GM18508 (cell line): ENCODE data around the gene SRP9.

ENCODE experiments used
- ATAC-seq: cut with Tn5 transposase; IDR thresholded peaks from one replicate; pipeline ENCODE4 v1.9.1; 2021; ENCODE audit warnings: moderate number of reproducible peaks; ENCODE audit not compliant: insufficient read depth, unreplicated experiment

SRP9 gene

DNA sequence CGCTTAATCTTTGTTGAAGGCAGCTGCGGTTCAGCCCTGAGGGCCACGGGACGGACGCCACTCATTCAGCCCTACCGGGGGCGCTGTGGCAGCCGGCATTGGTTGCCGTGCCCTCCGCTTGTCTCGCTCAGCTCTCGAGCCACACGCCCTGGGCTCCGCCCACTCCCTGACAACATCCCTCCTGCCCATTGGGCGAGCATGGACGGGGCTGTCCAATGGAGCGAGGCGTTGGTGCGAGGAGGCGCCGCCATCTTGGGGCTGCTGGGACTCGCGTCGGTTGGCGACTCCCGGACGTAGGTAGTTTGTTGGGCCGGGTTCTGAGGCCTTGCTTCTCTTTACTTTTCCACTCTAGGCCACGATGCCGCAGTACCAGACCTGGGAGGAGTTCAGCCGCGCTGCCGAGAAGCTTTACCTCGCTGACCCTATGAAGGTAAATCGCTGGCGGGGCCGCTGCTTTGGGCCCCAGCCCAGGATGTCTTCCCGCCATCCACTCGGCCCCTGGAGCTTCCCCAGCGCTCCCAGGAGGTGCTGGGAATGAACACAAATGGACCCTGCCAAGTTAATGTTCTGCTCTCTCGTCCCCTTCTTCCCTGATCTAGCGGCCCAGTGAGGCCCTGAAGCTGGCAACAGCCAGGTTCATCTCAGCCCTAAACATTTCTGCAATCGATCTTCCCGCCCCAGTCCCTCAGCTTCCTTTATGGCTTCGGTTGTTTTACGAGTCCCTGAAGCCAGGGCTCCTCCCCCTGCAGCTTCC, at the start of gene SRP9:
Gene SRP9 (plus strand): TSS at position 244 of the 754 bp plus-strand sequence. CDS start 115 bp downstream, at position 359.
- peak; percentile 94 for ATAC-seq

DNA sequence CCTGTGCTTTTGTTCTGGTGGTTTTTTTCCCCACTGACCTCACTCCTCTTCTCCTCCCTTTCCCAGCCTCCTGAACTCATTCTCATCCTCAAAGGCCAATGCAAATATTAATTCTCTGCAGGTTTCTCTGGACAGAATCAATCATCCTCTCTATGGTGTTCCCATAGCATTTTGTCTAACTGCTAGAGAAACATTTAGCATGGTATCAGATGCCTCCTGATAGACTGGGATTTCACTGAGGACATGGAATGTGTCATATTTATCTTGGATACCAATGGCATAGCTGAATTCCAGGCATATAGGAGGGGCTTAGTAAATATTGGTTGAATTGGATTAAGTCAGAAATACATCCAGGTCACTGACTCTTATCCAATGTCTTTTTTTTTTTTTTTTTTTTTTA, 46.1 kb upstream of the SRP9 start:
- ATAC-seq = no peak

DNA sequence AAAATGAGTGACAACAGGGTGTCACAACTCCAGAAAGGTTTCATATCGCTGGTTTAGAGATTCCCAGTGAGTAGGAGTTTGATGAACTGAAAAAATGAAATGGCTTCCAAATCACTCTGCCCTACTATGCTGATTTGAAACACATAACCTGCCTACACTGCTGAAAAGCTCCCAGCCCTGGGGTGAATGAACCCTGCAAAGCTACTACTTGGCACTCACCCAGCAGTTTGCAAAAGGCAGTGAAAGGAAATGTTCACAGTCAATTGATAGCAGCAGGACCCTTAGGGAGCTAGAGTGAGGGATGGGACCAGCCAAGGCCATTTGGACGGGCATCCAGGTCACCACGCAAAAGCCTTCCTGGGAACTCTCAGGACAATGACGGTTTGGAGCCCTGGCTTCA, 44.4 kb upstream of the SRP9 start:
- no peak for ATAC-seq

DNA sequence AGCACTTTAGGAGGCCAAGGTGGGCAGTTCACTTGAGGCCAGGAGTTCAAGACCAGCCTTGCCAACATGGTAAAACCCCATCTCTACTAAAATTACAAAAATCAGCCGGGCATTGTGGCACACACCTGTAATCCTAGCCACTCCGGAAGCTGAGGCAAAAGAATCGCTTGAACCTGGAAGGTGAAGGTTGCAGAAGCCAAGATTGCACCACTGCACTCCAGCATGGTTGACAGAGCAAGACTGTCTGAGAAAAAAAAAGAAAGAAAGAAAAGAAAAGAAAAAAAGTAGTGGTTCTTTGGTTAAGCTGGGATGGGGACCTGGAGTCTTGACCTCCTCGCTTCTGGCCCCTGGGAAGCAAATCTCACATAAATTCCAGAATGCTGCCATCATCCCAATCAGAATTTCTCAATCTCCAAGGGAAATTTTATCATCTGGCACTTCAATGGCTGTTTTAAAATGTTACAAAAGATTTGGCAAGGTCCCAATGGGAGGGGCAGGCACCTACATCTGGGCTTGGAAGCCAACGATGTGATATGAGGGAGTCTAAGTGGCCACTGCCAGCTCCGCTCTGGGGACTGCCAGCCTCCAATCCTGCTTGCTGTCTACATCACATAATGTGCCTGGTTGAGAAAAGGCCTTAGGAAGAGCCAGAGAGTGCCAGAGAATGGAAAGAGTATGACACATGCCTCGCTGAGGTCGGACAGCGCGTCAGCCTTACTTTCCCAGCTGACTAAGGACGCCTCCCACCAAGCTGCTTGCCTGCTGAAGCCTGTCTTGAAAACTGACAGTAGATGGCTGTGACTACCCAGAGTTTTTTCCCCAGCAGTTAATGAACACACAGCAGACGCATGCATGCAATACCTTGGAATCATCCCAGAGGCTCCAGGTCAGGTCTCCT, 42.1 kb upstream of the SRP9 start:
- ATAC-seq = no peak

DNA sequence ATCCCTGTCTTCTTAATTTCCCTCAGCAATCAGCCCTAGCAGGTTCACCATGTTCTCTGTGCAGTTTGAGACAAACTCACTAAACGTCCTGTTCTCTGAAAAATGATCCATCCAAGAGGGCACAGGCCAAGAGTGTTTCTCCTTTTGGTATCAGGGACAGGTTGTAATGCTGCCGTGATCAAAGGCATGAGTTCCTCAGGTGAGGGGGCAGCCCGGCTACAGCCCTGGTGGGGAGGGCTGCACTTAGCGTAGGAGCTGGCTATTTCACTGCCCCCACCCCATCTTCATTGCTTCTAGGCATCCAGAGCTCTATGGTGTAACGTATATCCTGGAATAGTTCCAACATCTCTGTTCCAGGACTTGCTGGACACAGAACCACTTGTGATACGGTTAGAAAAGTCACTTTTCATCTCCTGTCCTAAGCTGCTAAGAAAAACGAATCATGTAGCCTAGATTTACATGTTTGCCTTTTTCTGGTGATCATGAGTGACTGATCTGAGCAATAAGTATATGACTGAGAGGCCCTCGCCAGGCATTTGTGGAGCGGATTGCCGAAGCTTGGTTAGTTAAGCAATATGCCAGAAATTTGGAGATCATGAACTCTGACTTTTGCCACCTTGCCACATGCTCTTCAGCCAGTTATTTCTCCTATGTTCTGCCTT, 41.1 kb upstream of the SRP9 start:
- ATAC-seq = no peak

DNA sequence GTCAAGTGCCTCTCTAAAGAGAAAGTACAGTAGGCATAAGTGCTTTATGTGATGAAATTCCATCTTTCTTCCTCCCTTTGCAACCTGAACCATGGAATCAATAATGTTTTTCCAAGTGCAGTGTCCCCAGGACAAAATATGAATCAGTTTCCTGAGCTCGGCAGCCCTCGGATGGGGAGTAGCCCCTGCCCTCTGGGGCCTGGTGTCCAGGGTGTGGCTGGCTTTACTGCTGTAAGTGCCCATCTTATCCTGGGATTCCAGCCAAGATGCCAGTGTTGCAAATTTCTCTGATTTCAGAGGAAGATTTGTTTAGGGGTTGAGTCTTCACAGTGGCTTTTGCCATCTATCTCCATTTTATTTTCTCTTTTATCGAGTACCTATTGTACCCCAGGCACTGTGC, 40.5 kb upstream of the SRP9 start:
- ATAC-seq = no peak

- no peak for ATAC-seq
Measured at GRCh38 chr1:225737866-225738265, 39.8 kb upstream of the SRP9 start.

GRCh38 chr1:225738763-225739162, 38.9 kb upstream of the SRP9 start:
- no peak for ATAC-seq

DNA sequence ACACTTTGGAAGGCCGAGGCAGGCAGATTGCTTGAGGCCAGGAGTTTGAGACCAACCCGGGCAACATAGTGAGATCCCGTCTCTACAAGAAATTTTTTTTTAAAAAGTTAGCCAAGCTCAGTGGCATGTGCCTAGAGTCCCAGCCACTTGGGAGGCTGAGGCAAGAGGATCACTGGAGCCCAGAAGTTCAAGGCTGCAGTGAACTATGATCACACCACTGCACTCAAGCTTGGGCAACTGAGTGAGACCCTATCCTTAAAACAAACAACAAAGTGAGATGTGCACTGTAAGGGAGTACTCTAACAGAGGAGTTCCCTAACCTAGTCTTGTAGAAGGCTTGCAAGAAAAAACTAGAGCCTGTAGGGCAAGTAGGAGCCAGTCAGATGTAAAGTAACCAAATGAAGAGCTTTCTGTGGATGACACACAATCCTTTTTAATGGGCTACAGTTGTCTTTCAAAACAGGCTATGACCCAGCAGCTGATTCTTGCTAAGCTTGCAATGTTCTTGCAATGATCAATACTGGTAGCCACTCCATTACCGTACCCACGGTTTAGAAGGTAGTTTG, 38.0 kb upstream of the SRP9 start:
- ATAC-seq = no peak

- ATAC-seq = no peak
Measured at GRCh38 chr1:225744745-225745144, 32.9 kb upstream of the SRP9 start.

DNA sequence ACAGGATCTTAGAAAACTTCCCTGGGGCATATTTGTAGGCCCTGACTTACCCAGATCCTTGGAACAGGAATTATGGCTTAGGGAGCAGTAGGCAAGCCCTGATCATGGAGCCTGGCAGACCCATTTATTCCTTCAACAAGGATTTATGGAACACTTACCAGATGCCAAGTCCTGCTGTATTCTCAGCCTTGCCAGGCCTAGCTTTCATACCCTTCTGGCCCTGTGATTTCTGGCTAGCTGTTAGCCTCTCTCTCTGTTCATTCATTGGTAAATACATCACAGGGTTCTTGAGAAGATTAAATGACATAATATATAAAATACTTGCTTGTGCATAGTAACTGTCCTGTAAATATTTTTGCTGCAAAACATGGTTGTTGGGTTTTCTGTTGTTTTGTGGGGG, 32.4 kb upstream of the SRP9 start:
- no peak for ATAC-seq

DNA sequence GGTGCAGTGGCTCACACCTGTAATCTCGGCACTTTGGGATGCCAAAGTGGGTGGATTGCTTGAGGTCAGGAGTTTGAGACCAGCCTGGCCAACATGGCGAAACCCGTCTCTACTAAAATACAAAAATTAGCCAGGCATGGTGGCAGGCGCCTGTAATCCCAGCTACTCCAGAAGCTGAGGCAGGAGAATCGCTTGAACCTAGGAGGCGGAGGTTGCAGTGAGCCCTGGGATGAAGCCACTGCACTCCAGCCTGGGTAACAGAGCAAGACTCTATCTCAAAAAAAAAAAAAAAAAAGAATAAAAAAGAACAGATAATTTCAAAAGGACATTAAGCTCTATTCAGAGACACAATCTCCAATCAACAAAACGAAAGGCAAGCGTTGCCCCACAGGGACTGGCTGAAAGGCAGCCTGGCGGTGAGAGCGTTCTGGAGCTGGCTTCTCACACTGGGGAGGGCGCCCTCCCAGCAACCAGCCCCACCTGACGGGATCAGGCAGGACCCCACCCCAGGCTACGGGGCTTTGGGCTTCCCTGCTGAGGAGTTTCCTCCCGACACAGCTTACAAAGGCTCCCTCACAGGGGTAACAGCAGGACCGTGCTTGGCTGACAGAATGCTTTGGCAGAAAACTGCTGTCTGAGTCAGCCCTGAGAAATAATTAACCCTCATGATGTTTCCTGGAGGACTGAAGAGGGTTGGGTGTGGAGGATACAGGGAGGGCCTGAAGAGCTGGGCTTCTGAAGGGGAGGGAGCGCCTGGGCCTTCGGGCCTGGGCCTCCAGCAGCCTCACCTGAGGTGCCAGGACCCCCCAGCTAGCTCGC, 31.1 kb upstream of the SRP9 start:
- ATAC-seq = no peak

GRCh38 chr1:225747566-225747965, 30.1 kb upstream of the SRP9 start:
- no peak for ATAC-seq

- ATAC-seq = no peak
Measured at GRCh38 chr1:225748529-225748928, 29.1 kb upstream of the SRP9 start.

DNA sequence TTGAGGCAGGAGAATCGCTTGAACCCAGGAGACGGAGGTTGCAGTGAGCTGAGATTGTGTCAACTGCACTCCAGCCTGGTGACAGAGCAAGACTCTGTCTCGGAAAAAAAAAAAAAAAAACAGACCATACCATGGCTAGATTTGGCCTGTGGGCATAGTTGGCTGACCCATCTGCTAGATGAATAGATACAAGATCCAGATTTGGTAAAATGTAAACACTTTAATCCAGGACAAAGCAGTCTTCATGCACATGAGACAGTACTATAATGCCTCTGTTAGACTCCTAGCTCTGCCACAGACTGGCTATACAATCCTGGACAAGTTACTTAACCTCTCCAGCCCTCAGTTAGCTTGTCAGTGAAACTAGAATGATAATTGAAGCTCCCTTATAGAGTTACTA, 27.9 kb upstream of the SRP9 start:
- ATAC-seq = no peak

- ATAC-seq = no peak
Measured at GRCh38 chr1:225750420-225750819, 27.2 kb upstream of the SRP9 start.

DNA sequence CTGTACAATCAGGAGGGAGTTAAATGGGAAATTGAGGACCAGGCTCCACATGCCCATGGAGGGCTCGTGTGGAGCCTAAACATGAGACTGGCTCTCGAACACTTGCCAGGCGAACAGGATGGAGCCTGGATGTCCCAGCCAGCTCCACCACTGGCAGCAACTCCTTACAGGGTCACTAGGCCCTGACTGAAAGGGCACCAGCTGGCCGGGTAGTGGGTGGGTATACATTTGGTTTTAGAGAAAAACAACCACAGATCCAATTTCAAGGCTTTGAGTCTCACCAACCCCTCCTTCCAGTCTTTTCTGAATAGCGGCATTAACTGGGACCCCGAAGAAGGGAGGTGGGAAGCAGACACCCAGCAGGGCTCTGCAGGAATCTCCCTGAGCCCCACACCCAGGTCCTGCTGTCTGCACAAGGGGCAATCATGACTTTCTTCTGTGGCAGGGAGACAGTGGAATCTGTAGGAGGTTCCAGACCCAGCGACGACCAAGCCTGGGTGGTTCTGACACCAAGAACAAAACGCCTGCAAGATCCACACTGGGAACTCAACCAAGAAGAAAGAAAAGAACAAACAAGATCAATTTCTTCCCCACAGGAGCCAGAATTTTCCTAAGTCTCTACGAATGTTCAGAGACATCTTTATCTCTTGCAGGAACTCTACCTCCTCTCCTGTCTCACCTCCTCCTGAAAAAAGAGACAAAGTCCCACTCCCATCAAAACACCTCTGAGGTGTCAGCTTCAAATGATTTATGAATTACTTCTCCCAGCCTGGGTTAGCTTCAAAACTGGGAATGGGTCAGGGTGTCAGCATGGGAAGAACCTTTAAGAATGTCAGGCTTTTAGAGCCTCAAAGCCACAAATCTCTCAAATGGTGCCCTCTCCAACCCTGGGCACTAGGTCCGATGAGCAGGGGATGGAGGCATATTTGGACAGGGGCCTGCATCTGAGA, 26.5 kb upstream of the SRP9 start:
- no peak for ATAC-seq

GRCh38 chr1:225752245-225752644, 25.4 kb upstream of the SRP9 start:
- ATAC-seq = no peak
